SU-DHL-6 (cell line): ENCODE measurements around the gene ZNF879.

Source experiments
- CTCF ChIP-seq: fragments of 200-600 bp; sonication (generic); IDR thresholded peaks from one replicate; pipeline ENCODE4 v1.5.1; 2017; ENCODE audit warnings: antibody characterized with exemption, mild to moderate bottlenecking, low read length, moderate library complexity; ENCODE audit not compliant: insufficient read depth, poor library complexity, severe bottlenecking
- EZH2phosphoT487 ChIP-seq: fragments of 200-600 bp; sonication (generic), shearing (Covaris generic); conservative IDR thresholded peaks from 2 replicates; pipeline ENCODE4 v1.6.1; 2018; ENCODE audit warnings: mild to moderate bottlenecking, antibody characterized with exemption, low read length, moderate library complexity, mixed read lengths

DNA sequence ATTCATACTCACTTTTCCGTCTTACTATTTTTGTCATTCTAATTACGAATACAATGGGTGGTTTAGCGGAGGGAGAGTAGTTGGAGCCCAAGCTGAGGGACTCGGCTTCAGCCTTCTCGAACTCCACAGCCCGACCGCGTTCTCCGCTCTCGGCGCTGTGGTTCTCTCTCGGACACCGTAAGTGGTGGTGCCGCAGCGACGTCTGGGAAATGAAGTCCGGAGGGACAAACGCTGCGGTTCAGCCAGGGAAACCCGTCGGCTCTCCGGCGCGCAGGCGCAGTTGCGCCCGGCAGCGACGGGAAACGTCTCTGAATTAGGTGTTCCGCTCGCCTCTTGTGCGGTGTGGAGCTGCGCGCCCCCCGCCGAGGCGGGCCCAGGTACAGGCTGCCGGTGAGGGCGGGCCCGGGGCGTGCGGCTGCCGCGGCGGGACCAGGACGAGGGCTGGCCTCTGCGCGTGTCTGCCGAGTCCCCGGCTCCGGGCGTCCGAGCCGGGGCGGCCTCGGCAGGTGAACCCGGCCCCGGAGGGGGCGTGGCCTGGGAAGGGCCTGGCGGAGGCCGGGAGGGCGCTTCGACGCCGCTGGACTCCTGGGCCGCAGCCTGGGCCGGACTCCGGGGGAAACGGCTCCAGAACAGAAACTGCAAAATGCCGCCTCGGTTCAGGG, at the start of gene ZNF879:
- no peak for TF ChIP-seq CTCF
- TF ChIP-seq EZH2phosphoT487: no peak
